Measurements from ENCODE around the gene ZIC2.

- no peak for TF ChIP-seq POLR2A (IDR thresholded peaks at IDR 0.05)
- no peak for TF ChIP-seq CTCF (IDR thresholded peaks at IDR 0.05)
Observed at GRCh38 chr13:99969453-99969918, 12.1 kb upstream of the ZIC2 start.
